CD4-positive, alpha-beta T cell treated with Interleukin-4 for 4 hours (primary cell): ENCODE data around the gene LSM4.
"Not testable (repeated sequence)": the region's sequence is repeated elsewhere in the genome, so short reads cannot be mapped to it uniquely, and the experiment has no call there.

Source experiments
- DNase-seq: peaks from one replicate; pipeline ENCODE4 v3.0.0-alpha.2; 2020

Gene LSM4

GRCh38 chr19:18340190-18340989 is 17.5 kb upstream of the LSM4 start, which contains the start of gene PGPEP1:
Gene PGPEP1, plus strand, starts transcription at chr19:18340598. Its CDS starts 84 bp downstream, at chr19:18340682.
- peak; percentile 52 for DNase-seq

DNA sequence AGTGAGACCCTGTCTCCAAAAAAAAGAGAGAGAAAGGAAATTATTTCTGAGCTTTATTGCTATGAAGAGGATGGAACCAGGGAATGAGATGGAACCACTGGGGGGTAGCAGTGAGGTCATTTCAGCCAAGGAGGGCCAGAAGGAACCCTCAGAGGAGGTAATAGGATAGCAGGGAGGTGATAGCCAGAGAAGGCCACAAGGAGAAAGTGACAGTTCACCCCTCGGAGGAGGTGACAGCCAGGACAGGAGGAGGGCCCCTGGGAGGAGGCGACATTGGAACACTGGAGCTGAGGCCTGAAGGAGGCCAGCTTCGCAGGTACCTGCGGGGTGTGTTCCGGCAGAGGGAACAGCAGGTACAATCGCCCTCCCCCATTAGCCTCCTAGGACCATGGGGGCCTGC is 16.8 kb upstream of the LSM4 start:
- no peak for DNase-seq

- DNase-seq: no peak
Measured at GRCh38 chr19:18338541-18338940, 15.7 kb upstream of the LSM4 start.

- no peak for DNase-seq
Measured at GRCh38 chr19:18336121-18336520, 13.2 kb upstream of the LSM4 start.

- DNase-seq: no peak
Measured at GRCh38 chr19:18333680-18334079, 10.8 kb upstream of the LSM4 start.

DNA sequence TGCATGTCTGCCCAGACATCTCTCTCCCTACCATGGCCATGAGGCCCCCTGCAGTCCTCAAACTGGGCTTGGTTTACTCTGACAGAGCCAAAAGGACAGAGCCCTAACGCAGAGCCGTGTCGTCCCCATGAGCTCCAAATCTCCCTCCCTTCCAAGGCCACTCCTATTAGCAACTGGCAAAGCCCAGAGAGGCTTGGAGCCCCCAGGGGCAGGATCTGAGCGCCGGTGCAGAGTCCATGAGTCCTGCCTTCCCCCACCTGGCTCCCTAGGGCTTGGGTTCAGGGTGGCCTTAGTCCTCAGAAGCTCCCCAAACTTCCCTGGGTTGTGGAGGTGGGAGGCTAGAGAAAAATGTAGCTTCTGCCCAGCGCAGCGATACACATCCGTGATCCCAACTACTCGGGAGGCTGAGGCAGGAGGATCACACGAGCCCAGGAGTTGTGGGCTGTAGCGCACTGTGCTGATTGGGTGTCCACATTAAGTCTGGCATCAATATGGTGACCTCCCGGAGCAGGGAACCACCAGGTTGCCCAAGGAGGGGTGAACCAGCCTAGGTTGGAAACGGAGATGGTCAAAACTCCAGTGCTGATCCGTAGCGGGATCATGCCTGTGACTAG is 10.1 kb upstream of the LSM4 start:
- DNase-seq: no peak

DNA sequence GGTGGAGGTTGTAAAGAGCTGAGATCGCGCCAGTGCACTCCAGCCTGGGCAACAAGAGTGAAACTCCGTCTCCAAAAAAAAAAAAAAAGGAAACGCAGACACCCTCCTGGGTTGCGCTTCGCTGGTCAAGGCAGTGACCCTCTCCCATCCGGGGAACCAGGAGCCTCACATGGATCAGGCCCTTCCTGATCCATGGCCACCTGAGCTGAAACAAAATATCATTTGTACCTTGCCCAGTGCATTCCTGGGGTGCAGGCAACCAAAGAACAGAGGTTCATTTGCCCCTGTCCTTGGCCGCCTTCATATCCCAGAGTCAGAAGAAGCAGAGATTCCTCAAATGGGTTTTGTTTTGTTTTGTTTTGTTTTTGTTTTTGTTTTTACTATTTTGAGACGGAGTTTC is 8.0 kb upstream of the LSM4 start:
- DNase-seq: no peak

GRCh38 chr19:18329035-18329376 is 6.1 kb upstream of the LSM4 start:
- no peak for DNase-seq

DNA sequence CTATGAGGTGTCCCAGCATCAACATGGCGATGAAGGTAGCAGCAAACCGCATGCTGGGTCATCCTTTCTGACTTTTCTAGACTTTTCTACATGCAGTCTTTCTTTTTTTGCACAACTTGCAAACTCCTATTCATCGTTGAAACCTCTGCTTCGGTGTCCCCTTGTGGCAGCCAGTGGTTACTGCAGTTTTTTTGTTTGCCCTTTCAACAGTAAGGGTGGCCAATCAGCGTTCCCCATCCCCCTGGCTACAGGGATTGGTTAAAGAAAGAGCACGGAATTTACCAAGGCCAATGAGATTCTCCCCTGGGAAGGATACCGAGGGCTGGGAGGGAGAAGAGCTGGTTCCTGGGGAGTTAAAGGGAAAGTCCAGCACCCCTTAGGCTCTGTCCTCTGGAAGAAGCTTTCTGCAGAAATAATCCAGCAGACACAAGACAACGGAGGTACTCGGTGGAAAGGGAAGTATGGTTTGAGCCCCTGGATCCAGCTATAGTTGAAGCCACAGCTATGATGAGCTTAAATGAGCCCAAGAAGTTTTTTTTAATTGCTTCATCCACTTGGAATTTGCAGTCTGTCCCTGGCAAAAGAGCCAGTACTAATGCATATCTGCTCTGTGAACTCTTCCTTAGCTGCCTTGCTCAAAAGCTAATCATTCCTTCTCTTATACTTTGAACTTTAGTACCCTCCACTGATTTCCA is 5.6 kb upstream of the LSM4 start:
- peak; percentile 94 for DNase-seq

- no peak for DNase-seq
Measured at GRCh38 chr19:18326772-18327171, 3.9 kb upstream of the LSM4 start.

DNA sequence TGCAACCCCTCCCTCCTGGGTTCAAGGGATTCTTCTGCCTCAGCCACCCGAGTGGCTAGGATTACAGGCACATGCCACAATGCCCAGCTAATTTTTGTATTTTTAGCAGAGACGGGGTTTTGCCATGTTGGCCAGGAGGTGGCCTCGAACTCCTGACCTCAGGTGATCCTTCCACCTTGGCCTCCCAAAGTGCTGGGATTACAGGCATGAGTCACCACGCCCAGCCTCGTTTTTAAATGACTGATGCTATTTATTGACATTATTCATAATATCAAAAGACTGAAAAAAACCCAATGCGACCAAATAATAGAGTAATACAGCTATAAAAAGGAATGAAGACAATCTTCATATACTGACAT is 1.5 kb upstream of the LSM4 start:
- DNase-seq: not testable (repeated sequence)

DNA sequence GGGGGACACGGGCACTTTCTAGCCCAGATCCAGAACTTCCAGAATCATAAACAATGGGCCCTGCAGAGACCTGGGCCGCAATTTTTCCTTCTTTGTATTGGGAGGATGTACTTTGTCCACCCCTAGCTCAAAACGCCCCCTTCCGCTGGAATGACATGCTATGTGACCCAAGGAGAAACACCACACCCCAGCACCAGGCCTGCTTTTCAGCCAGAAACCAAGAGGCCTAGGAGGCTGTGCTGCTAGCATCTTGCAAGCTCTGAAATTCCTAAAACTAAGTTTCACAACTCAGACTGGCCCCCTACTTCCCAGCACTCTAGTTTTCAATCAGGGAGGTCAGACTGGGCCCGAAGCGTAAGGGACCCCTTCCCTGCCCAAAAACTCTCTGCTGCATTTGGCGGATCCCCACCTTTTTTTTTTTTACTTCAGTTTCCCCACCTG is 538 bp downstream of the LSM4 start:
- no peak for DNase-seq

DNA sequence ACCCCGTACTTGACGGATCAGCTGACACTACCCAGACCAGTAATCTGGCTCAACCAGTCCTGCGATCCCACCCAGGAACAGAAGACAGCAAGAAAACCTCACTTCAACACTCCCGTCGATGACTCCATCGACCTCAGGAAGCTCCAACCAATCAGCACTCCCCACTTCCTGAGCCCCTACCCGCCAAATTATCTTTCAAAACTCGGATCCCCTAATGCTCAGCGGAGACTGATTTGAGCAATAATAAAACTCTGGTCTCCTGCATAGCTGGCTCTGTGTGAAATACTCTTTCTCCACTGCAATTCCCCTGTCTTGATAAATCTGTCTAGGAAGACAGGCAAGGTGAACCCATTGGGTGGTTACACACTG is 1.2 kb downstream of the LSM4 start:
- peak; percentile 40 for DNase-seq

DNA sequence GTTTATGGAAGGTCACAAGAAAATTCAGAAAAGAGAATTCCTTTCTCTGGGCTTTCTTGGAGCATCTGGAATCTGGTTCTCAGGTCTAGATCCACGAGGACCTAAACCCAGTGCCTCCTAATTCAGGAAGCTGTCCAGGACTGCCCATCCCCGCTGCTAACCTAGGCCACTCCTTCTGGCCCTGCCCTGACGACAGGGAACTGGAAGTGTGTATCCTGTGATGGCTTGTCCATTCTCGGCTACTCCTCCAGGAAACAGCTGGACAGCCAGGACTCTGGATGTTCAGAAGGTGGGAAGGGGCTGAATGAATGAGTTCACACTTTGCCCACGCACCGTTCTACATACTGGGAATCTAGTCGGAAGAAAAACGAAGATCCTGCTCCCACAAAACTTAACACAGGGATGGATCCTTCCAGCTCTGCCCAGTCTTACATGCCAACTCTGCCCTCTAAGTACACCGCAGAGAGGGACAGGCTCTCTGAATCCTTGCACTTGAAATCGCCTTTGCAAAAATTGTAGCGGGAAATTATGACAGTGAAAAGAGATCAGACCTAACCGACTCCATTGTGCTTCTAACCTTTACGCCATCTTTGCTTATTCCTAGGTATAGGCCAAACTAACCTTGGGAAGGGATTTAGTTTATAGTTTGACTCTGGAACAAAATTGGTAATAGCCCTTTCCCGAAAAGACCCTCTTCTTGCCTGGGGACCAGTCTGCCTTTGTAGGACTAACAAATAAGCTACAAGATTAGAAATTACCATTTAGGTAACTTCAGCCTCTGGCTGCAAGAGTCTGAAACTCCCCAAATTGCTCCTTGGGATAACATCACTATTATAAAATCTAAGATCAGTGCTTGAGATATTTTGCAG is 1.8 kb downstream of the LSM4 start:
- DNase-seq: no peak

DNA sequence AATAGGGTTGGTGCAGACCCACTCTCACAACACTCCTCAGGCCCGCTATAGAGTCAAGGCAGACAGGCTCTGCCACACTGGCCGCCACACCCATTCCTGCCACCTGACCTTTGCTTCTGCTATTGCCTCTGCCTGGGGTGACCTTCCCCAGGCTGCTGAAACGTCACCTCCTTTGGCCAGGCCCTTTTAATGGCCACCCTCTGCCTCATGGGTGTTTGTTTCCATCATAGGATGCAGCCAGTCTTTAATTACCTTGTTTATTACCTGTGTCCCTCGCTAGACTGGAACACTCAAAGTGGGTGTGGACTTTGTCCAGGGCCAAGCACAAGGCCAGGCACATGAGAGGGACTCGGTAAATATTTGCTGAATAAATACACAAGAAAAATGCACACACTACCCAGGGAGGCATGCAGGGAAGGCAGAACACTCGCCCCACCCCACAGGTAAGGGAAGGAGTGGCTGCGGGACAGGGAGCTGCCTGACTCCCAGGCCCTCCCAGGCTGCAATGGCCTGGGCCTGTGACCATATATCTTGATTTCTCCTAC is 3.2 kb downstream of the LSM4 start:
- no peak for DNase-seq

DNA sequence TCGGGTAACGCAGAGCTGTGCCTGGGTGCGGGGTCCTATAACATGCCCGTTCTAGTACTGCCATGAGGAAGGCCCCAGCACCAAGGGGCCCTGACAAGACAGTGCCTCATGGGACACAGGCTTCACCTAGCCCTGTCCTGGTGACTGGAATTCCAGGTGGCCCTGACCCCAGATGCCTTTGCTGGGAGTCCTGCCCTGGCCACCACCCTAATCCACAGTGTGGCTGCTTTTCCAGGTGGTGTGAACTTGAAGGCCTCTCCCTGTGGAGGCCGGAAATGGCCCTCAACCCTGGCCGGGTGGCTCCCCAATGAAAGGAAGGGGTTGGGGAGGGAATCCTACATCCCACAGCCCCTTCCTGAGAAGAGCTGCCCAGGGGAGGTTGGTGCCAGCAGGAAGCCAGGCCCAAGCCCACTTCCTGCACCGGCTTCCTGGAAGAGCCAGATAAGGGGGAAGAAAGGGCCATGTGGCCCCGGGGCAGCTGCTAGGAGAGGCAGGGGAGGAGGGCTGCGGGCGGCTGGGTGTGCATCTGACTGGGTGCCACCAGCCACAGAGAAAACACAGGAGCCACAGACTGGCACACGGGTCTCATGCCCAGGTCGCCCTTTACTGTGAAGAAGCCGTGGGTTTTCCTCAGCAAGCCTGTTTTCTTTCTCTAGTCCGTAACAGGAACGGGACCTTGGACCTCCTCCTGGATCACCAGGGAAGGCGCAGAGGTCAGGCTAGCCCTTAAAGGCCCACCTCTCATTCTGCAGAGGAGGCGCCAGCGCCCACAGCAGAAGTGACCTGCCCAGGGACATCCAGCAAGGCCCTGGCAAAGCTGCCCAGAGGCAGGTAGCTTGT is 4.7 kb downstream of the LSM4 start:
- DNase-seq: peak; percentile 65

GRCh38 chr19:18313398-18313797 is 9.5 kb downstream of the LSM4 start:
- no peak for DNase-seq

DNA sequence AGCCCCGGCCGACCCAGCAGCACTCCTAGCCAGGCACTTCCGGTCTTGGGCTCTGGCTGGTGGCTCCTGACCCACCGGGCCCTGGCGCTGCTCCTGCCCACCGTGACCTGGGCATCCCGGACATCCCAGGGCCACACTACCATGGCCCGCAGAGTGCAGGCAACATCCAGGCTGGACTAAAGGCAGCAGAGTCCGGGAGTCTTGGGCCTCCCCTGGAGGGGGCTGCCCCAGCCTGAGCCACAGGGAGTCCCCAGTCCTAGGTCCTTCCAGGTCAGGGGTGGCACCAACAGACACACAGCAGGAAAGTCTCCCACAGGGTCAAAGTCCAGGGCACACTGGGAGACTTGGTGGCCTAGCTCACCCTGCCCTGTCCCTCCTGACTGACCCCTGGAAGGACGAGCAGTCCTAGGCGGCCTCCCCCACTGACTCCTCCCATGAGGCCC is 10.8 kb downstream of the LSM4 start:
- DNase-seq: no peak

GRCh38 chr19:18311502-18312091 is 11.3 kb downstream of the LSM4 start:
- no peak for DNase-seq

- DNase-seq: no peak
Measured at GRCh38 chr19:18310966-18311365, 11.9 kb downstream of the LSM4 start.

GRCh38 chr19:18310118-18310909 is 12.6 kb downstream of the LSM4 start:
- DNase-seq: no peak
